IMR-90 (cell line): Measurements from ENCODE around the gene PHF21A. TPM values are rescaled to one million over a fixed set of nuclear protein-coding genes. Genes with fewer than 3 reads are reported as not detected.

ENCODE experiments used
- ATAC-seq: fragments of 200-7000 bp; cut with Tn5 transposase; 2 replicates; pipeline ENCODE4 v1.9.1; 2020; ENCODE audit warnings: low read depth, mild to moderate bottlenecking, moderate library complexity
- BruUV-seq: library from RNA; stranded (reverse); fragments of 400-500 nt; replicated peaks from 2 replicates; lab custom pipeline; 2021; lab: Mats Ljungman, UMichigan
- CTCF ChIA-PET: fragments of 300-600 bp; formaldehyde crosslinking; extraction: SDS; loops from one replicate; lab custom pipeline; 2021; ENCODE audit warnings: antibody characterized with exemption; lab: Yijun Ruan, JAX
- POLR2A ChIA-PET: fragments of 300-600 bp; sonication (Branson Sonifier 250); formaldehyde crosslinking; loops from one replicate; lab custom pipeline; 2022; ENCODE audit warnings: antibody characterized with exemption; ENCODE audit not compliant: unreplicated experiment; lab: Charles Lee
- DNase-seq: peaks from one replicate; pipeline ENCODE4 v3.0.0; 2013
- H2AFZ ChIP-seq: replicated peaks from 2 replicates; pipeline ENCODE3; 2013; ENCODE audit warnings: low read length, mild to moderate bottlenecking; ENCODE audit not compliant: poor library complexity
- H2AK5ac ChIP-seq: 2 replicates; pipeline ENCODE4 v1.6.1; 2013; ENCODE audit warnings: low read depth, low read length, inconsistent platforms
- H2AK9ac ChIP-seq: replicated peaks from 2 replicates; pipeline ENCODE3; 2013; ENCODE audit warnings: mild to moderate bottlenecking, low read depth, low read length, moderate library complexity; ENCODE audit not compliant: poor library complexity
- H2BK120ac ChIP-seq: 2 replicates; pipeline ENCODE4 v1.6.1; 2013; ENCODE audit warnings: low read depth, low read length, inconsistent platforms
- H2BK15ac ChIP-seq: 3 replicates; pipeline ENCODE4 v1.6.1; 2013; ENCODE audit warnings: low read depth, low read length, inconsistent platforms
- H2BK20ac ChIP-seq: 2 replicates; pipeline ENCODE4 v1.6.1; 2013; ENCODE audit warnings: low read depth, mild to moderate bottlenecking, inconsistent platforms, low read length, moderate library complexity
- H2BK5ac ChIP-seq: 2 replicates; pipeline ENCODE4 v1.6.1; 2013; ENCODE audit warnings: mild to moderate bottlenecking, low read depth, low read length, inconsistent platforms; ENCODE audit not compliant: poor library complexity, severe bottlenecking
- H3K14ac ChIP-seq: replicated peaks from 2 replicates; pipeline ENCODE4 v1.6.1; 2013; ENCODE audit warnings: low read depth, low read length, inconsistent platforms
- H3K18ac ChIP-seq: 2 replicates; pipeline ENCODE4 v1.6.1; 2013; ENCODE audit warnings: low read depth, low read length, control low read depth
- H3K23ac ChIP-seq: 2 replicates; pipeline ENCODE4 v1.6.1; 2013; ENCODE audit warnings: low read depth, low read length, inconsistent platforms
- H3K27ac ChIP-seq: 2 replicates; pipeline ENCODE4 v1.5.1; 2013; ENCODE audit warnings: mild to moderate bottlenecking, control low read depth, low read length; ENCODE audit not compliant: insufficient read depth
- H3K27me3 ChIP-seq: 2 replicates; pipeline ENCODE4 v1.6.1; 2013; ENCODE audit warnings: low read length; ENCODE audit not compliant: control insufficient read depth, insufficient read depth
- H3K36me3 ChIP-seq: 2 replicates; pipeline ENCODE4 v1.6.1; 2013; ENCODE audit warnings: low read length, mixed read lengths; ENCODE audit not compliant: control insufficient read depth, insufficient read depth
- H3K4ac ChIP-seq: 2 replicates; pipeline ENCODE4 v1.6.1; 2013; ENCODE audit warnings: low read depth, low read length, inconsistent platforms
- H3K4me1 ChIP-seq: 2 replicates; pipeline ENCODE4 v1.6.1; 2013; ENCODE audit warnings: low read length, mixed read lengths; ENCODE audit not compliant: control insufficient read depth, insufficient read depth
- H3K4me2 ChIP-seq: 2 replicates; pipeline ENCODE4 v1.6.1; 2013; ENCODE audit warnings: low read depth, mild to moderate bottlenecking, control low read depth, low read length, moderate library complexity
- H3K4me3 ChIP-seq: 2 replicates; pipeline ENCODE4 v1.5.1; 2013; ENCODE audit warnings: low read depth, mild to moderate bottlenecking, control low read depth, low read length, moderate library complexity; ENCODE audit not compliant: insufficient read depth
- H3K56ac ChIP-seq: 2 replicates; pipeline ENCODE4 v1.6.1; 2013; ENCODE audit warnings: low read length, inconsistent platforms; ENCODE audit not compliant: insufficient read depth; ENCODE audit errors: extremely low read depth
- H3K79me1 ChIP-seq, 2 experiments: 2 replicates each; pipeline ENCODE4 v1.6.1; 2013; ENCODE audit warnings: low read length in 2 of 2, inconsistent platforms in 1 of 2, low read depth in 1 of 2
- H3K9ac ChIP-seq: 2 replicates; pipeline ENCODE4 v1.6.1; 2013; ENCODE audit warnings: low read depth, low read length, control low read depth
- H3K9me1 ChIP-seq: 2 replicates; pipeline ENCODE4 v1.6.1; 2013; ENCODE audit warnings: low read length, inconsistent platforms; ENCODE audit not compliant: insufficient read depth
- H3K9me3 ChIP-seq: 2 replicates; pipeline ENCODE4 v1.6.1; 2013; ENCODE audit warnings: low read length; ENCODE audit not compliant: control insufficient read depth, insufficient read depth
- H4K20me1 ChIP-seq: 2 replicates; pipeline ENCODE4 v1.6.1; 2013; ENCODE audit warnings: low read length, inconsistent platforms; ENCODE audit not compliant: insufficient read depth
- H4K5ac ChIP-seq: 2 replicates; pipeline ENCODE4 v1.6.1; 2013; ENCODE audit warnings: mild to moderate bottlenecking, low read depth, low read length, control low read depth
- H4K8ac ChIP-seq, 2 experiments: 2 replicates each; pipeline ENCODE4 v1.6.1; 2013; ENCODE audit warnings: low read depth in 2 of 2, low read length in 2 of 2, control low read depth in 1 of 2, inconsistent platforms in 1 of 2
- H4K91ac ChIP-seq: 2 replicates; pipeline ENCODE4 v1.6.1; 2013; ENCODE audit warnings: low read depth, low read length, inconsistent platforms; ENCODE audit not compliant: insufficient read depth
- BHLHE40 ChIP-seq: fragments of 150-350 bp; IDR thresholded peaks from 2 replicates; pipeline ENCODE4 v1.6.1; 2016; ENCODE audit warnings: mild to moderate bottlenecking, low read depth, low read length
- CHD1 ChIP-seq: IDR thresholded peaks from 2 replicates; pipeline ENCODE4 v1.6.1; 2012; ENCODE audit warnings: low read depth, low read length, improper control_type of control experiment
- MXI1 ChIP-seq: IDR thresholded peaks from 2 replicates; pipeline ENCODE4 v1.6.1; 2012; ENCODE audit warnings: low read depth, mild to moderate bottlenecking, low read length, moderate library complexity, borderline replicate concordance
- RAD21 ChIP-seq: IDR thresholded peaks from 2 replicates; pipeline ENCODE4 v1.6.1; 2012; ENCODE audit warnings: low read length, improper control_type of control experiment
- WGBS, 2 experiments: methylation state at CpG; one replicate each; pipeline versions ENCODE4 v1.1.5 to v1.1.7; 2013; ENCODE audit warnings: missing lambda C conversion rate in 2 of 2; ENCODE audit not compliant: insufficient read length in 1 of 2; ENCODE audit errors: extremely low coverage in 2 of 2; 5-methylcytosine and 5-hydroxymethylcytosine counted together
- dilution Hi-C: fragments of 300-500 bp; cut with HindIII; formaldehyde crosslinking; loops from one replicate; pipeline ENCODE4 v1.14.3; 2018; ENCODE audit warnings: low sequenced_read_pairs; ENCODE audit not compliant: unreplicated experiment
- in situ Hi-C: fragments of 300-500 bp; cut with MboI; formaldehyde crosslinking; loops from 3 replicates; pipeline ENCODE4 v1.14.3; 2019; ENCODE audit warnings: low sequenced_read_pairs, inconsistent platforms, mixed read lengths
- intact Hi-C: fragments of 100-400 bp; cut with micrococcal nuclease; formaldehyde crosslinking; loops from 2 replicates; pipeline ENCODE4 v1.10.0; 2022
- polyA plus RNA-seq, 3 experiments: library from polyadenylated mRNA; depleted of rRNA; stranded (reverse); fragments of >200 nt; gene quantifications; 2 replicates each; pipeline ENCODE4 v1.2.3, GENCODE V29; 2012; ENCODE audit warnings: low replicate concordance in 1 of 3
- total RNA-seq: library from RNA; depleted of rRNA; stranded (reverse); fragments of >200 nt; gene quantifications from 2 replicates; pipeline ENCODE4 v1.2.3, GENCODE V29; 2012
- TF ChIP-seq, protein P1 (sequence below): fragments of 150-350 bp; IDR thresholded peaks from 2 replicates; pipeline ENCODE4 v1.6.1; 2017; ENCODE audit warnings: mild to moderate bottlenecking, antibody characterized with exemption, low read length, low read depth

The PHF21A gene
- total and polyA plus RNA-seq, 2 of the 4 experiments (the other 2 are of a cell fraction) = 9.0 to 20.6 TPM

DNA sequence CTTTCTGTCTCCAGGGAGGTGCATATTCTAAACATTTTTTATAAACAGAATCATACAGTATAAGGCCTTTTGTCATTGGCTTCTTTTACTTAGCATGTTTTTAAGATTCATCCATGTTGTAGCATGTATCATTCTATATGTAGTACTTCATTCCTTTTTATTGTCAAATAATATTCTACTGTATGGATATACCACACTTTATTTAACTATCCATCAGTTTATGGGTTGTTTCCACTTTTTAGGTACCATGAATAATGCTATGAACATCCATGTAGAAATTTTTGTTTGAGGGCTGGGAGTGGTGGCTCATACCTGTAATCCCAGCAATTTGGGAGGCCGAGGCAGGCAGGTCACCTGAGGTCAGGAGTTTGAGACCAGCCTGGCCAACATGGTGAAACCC lies 73.1 kb downstream of the PHF21A start:
- no peak overlapping the region for H2AK9ac ChIP-seq
- H3K56ac ChIP-seq = no peak overlapping the region
- TF ChIP-seq, protein P1, sequence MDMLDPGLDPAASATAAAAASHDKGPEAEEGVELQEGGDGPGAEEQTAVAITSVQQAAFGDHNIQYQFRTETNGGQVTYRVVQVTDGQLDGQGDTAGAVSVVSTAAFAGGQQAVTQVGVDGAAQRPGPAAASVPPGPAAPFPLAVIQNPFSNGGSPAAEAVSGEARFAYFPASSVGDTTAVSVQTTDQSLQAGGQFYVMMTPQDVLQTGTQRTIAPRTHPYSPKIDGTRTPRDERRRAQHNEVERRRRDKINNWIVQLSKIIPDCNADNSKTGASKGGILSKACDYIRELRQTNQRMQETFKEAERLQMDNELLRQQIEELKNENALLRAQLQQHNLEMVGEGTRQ = no peak
- TF ChIP-seq CHD1 = no peak
- TF ChIP-seq MXI1 = no peak
- no peak for TF ChIP-seq BHLHE40
- TF ChIP-seq RAD21 = no peak
- POLR2A ChIA-PET = interaction anchor here (0.6 kb wide), 2 partner anchors 31 to 215 kb away, joined by 3 read pairs; no protein-coding TSS in a partner anchor
- H3K27me3 ChIP-seq = no peaks in the 10 kb centered on the region
- no peak overlapping the region for H2AFZ ChIP-seq
- H4K91ac ChIP-seq = no peak overlapping the region
- H3K4me1 ChIP-seq = peaks cover 16% of the 10 kb centered on the region
- WGBS, 2 experiments = no CpG with 5 or more reads among the region's 1 CpG
- intact Hi-C loops (loop anchor here (5.0 kb wide), 1 partner anchor 69 kb away; no protein-coding TSS in a partner anchor), dilution Hi-C loops (no loop called here), in situ Hi-C loops (no loop called here)
- DNase-seq = no peak
- H3K14ac ChIP-seq = no peak overlapping the region
- no peak overlapping the region for H2BK120ac ChIP-seq
- no peak overlapping the region for H2AK5ac ChIP-seq
- BruUV-seq = no TSS peak
- no peak overlapping the region for H4K5ac ChIP-seq
- H3K4me2 ChIP-seq = no peak overlapping the region
- H2BK15ac ChIP-seq = no peak overlapping the region
- peaks cover 15 to 45% of the 10 kb centered on the region in 2 experiments; a peak in 3 of 4 replicates for H3K79me1 ChIP-seq
- no peak overlapping the region for H3K23ac ChIP-seq
- no peaks in the 10 kb centered on the region for H3K9me3 ChIP-seq
- peaks cover 11% of the 10 kb centered on the region; the same call in 1 of the 2 replicates for H4K20me1 ChIP-seq
- H3K4ac ChIP-seq = no peak overlapping the region
- H3K36me3 ChIP-seq = no peaks in the 10 kb centered on the region; the same call in 1 of the 2 replicates
- H3K18ac ChIP-seq = no peak overlapping the region
- no peak overlapping the region for H3K9ac ChIP-seq
- no peak for ATAC-seq
- H3K27ac ChIP-seq = no peak overlapping the region
- H3K4me3 ChIP-seq = no peak overlapping the region
- CTCF ChIA-PET = no interaction called here
- no peak overlapping the region for H2BK20ac ChIP-seq
- H2BK5ac ChIP-seq = no peak overlapping the region
- peaks cover 3% of the 10 kb centered on the region for H3K9me1 ChIP-seq
- H4K8ac ChIP-seq = no peak overlapping the region
